Putamen (tissue), 1 donor: ENCODE results near the gene MYLK4.
"Not testable (repeated sequence)": the region's sequence is repeated elsewhere in the genome, so short reads cannot be mapped to it uniquely, and the experiment has no call there.

Experiments
- DNase-seq: peaks from one replicate; pipeline ENCODE4 v3.0.0-alpha.2; 2016; ENCODE audit warnings: low spot score

Gene MYLK4

DNA sequence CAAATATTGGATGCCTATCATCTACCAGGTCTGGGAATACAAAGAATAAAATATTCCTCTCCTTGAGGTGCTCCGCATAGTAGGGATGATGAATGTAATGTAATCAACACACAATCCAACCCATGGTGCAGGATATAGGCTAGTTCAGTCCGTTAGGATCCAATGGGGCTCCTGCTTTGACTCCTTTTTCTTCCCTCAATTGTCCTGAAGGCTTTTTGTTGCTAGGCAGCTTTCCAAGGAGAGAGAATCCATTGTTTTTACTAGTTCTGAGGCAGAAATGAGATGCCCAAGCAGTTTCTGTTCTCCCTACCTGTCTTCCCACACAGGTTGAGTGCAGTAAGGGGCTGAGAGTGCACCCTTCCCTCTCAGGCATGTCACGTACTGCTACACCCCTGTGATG lies 26.5 kb upstream of the MYLK4 start:
- no peak for DNase-seq

DNA sequence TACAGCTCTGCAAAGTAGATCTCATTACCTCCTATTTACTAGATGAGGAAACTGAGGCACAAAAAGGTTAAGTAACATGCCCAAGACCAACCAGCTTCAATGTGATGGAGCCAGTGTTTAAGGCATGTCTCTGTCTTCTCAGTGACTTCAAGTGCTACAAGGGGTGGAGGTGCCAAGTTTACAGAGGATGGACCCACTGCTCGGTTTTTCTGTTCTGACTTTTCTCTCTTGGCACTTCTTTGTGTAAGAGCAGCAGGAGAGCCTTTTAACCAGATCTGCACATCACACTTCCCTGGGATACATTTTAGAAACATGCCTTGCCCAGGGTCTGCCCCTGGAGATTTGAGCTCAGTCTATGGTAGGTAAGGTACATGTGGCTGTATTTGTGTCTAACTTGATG lies 24.3 kb upstream of the MYLK4 start:
- no peak for DNase-seq

DNA sequence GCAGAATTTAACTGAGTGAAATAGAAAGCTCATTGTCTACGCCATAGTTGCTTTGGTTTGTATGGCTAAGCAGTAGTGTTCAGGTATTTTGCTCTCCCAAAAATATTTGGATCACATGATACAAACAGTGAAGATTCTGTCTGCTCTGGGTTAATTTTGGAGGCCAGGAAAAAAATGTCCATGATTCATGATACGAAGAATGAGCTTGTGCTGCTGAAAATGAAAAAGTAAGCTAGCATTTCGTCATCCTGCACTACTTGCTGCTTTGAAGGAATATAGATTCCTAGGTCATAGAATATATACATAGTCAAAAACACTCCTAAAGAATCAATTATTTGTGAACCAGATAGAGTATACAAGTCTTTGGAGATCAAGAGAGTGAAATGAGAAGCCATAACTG lies 22.7 kb upstream of the MYLK4 start:
- DNase-seq = no peak

DNA sequence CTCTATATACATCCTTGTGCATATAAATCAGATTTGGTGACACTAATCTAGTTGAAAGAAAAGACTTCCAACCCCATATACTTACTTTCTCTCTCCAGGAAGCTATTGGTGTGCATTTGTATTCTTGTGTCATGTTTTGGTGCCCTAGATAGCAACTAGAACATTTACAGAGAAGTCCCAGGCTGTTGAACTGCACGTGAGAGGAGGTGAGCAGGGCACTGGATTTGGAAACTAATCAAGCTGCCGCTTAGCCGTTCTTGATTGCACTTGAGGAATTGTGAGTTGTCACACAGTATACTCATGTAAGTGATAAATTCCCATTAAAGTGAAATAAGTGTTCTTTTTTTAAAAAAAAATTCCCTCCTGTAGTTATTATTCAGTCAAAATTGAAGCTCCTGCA lies 22.1 kb upstream of the MYLK4 start:
- DNase-seq = no peak

DNA sequence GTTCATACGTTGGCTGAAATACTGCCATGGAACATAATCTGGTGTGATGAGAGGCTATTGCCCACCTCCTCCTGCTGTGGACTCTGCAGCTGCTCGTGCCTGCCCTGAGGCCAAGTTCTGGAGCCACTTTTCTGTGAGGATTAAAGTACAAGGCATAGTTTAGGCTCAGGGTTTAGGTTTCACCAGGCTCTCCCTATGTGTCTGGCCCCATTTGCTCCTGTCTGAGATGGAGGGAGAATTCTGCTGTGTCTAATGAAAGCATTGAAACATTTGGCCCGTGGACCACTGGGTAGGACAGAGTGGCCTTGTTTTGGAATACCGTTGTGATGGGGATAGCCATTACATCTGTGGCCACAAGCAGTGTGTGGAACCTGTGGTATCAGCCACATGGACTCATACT lies 20.4 kb upstream of the MYLK4 start:
- no peak for DNase-seq

DNA sequence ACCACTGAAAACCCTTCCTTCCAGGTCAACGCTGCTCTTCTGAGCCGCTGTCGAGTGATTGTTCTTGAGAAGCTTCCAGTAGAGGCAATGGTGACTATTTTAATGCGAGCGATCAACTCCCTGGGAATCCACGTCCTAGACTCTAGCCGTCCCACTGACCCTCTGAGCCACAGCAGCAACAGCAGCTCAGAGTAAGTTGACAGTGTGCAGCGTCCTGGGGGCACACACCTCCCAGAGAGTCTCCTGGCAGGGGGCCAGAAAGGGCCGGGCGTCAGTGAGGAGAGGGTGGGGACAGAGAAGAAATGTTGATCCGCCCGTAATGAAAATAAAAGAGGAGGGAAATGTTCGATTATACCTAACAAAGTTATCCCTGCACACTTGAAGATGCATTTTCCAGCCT lies 19.4 kb upstream of the MYLK4 start:
- DNase-seq = no peak

DNA sequence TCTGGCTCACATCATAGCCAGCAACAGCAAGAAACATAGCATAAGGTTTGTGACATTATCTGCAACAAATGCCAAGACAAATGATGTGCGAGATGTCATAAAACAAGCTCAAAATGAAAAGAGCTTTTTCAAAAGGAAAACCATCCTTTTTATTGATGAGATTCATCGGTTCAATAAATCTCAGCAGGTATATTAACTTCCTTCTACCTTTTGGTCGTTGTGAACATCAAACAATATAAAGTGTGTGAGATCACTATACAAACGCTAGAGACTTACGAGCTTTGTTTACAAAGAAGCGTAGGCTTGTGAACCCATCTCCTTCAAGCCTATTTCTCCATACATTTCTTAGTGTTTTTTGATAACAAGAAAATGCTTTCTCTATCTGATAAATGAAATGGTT lies 18.0 kb upstream of the MYLK4 start:
- DNase-seq = no peak

DNA sequence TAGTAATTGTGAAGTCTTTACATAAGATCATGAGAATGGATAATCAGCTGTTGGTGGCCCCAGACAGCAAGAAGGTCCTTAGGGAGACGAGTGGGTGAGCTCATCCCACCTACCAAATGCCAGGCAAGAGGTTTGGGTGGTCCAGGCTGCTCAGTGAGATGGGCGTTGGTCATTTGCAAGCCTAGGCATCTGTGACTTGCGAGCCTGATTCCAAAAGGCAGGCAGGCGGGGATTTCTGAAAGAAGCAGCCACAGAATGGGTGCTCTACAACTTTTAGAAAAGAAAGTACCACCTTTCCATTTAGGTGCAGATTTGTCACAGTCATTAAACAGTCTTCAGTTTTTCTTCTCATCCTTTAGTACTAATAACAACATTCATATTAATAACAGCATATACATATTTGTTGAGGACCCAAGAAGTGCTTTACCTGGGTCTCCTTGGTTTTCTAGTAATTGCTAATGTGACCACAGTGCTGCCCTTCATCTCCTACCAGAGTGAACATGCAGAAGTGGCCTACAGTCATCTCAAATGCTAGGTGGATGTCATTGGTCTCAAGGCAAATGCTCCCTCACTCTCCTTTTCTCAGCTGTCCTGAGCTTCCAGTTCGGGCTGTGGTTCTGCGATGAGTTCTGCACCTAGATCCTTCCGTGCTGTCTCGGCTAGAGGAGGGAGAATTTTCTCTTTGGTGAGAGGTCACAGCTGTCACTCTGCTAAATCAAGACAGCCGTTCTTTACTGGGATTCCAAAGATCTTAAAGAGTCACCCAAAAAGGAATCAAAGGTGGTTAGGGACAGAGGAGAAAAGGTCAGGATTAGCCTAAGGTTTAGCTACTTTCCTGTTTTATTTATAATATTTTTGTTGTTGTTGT lies 17.2 kb upstream of the MYLK4 start:
- DNase-seq = no peak

DNA sequence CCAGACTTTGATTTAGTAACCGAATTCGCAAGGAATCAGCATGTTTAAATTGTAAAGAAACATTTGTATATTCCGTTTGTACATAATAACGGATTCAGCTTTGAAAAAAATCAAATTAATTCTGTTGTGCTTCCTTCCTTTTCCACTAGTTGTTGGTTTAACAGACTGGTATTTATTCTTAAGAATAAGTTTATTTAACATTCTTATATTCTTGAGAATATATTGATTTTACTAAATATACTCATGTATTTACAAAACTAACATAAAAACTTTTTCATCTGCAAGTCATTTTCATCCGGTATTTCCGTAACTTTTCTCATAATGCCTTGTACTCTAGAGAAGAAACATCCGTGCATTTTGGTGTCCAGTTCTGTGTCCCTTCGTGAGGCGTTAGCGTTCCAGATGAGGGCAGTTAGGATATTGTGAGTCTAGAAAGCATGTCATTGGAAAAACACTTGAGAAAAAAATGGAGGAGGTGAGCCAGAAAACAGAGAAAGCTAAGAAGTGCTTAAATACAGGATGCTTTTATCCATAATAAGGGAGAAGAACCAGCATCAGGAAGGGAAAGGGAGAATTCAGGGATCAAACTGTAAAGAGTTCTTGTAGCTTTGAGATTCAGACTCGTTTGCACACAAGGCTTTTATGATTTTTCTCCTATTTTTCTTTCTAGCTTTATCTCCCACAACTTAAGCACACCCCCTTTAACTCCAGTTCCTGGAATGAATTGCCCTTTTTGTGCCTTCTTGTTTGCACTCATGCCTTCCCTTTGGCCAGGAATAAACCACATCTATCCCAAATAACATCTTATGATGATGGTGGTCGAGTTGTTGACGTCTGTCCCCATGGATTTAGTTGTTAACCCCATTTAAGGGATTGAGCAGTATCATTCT lies 16.3 kb upstream of the MYLK4 start:
- DNase-seq = no peak

DNA sequence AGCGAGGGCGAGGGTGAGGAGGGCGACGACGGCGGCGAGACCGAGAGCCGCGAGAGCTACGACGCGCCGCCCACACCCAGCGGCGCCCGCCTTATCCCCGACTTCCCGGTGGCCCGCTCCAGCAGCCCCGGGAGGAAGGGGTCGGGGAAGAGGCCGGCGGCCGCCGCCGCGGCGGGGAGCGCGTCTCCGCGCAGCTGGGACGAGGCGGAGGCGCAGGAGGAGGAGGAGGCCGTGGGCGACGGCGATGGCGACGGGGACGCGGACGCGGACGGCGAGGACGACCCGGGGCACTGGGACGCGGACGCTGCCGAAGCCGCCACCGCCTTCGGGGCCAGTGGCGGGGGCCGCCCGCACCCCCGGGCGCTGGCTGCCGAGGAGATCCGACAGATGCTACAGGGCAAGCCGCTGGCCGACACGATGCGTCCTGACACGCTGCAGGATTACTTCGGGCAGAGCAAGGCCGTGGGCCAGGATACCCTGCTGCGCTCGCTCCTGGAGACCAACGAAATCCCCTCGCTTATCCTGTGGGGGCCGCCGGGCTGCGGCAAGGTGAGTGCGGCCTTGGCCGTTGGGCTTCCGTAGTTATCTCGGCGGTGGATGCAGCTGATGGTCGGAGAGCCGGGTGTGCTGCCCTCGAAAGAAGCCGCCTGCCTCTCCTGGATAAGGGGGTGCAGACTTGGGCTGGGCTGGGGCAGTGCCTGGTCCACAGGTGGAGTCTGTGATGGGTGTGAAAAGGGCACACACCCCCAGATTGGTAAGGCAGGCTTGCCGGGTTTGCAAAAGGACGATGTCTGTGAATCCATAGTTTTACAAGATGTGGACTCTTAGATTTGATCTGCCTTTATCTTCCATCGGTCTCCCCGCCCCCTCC lies 15.4 kb upstream of the MYLK4 start:
- DNase-seq = no peak

DNA sequence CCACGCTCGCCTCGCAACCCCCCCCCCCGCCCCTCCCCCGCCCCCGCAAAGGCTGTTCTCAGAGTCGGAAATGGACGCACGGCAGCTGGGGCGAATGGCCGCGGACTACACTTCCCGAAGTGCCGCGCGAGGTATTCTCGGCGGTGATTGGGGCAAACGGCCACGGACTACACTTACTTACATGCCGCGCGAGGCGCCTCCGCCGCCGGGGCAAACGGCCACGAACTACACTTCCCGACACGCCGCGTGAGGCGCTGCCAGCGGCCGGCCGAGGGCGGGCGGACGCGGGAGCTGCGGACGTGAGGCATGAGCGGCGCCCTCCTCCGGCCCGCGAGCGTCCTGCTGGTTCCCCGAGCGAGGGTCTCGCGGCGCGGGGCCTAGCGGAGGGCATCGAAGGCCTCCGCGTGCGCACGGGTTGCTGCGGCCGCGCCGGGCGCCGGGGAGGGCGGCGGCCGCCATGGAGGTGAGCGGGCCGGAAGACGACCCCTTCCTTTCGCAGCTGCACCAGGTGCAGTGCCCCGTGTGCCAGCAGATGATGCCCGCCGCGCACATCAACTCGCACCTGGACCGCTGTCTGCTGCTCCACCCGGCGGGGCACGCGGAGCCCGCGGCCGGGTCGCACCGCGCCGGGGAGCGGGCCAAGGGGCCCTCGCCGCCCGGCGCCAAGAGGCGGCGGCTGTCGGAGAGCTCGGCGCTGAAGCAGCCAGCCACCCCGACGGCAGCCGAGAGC lies 14.6 kb upstream of the MYLK4 start, which contains the start of gene WRNIP1:
WRNIP1 (plus strand) TSS at position 228 of the 730 bp plus-strand sequence; CDS start at position 458, 230 bp downstream.
- peak; percentile 99 for DNase-seq

DNA sequence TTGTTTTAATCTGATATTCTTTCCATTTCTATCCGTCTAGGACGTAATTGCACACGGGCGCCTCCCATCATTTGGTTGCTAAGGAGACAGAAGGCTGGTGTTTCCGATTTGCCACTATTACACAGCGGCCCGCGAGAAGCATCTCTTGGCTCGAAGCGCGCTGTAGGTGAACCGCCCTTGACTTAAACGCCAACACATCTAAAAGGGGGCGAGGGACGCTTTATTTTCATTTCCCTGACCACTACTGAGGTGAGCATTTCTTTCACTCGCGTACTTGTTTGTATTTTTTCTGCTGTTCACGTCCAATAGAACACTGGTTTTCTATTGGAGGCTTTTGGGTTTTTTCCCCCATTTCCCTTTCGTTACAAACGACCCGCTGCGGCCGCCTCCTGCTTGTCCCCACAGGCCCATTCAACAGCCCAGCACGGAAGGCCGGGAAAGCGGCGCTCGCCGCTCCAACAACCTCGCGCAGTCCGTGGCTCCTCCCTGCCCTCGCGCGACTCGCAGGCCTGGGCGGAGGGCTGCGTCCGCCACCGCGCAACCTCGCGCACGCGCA lies 14.0 kb upstream of the MYLK4 start:
- DNase-seq = peak; percentile 75

DNA sequence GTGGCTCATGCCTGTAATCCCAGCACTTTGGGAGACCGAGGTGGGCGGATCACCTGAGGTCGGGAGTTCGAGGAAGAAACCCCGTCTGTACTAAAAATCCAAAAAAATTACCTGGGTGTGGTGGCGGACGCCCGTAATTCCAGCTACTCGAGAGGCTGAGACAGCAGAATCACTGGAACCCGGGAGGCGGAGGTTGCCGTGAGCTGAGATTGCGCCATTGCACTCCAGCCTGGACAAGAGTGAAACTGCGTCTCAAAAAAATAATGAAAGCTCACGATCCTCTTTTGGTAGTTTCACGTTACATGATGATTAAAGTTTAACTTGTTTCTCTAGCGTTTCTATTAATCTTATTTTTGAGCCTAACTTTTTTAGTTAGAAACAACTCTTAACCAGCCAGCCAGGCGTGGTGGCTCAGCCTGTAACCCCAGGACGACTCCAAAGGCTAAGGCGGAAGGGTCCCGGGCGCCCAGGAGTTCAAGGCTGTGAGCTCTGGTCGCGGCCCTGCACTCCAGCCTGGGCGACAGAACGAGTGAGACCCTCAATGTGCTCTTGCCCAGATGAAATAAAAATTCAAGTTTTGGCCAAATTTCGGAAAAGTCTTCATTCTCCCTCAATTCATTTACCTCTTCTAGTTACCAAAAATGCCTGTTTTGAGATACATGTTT lies 13.3 kb upstream of the MYLK4 start:
- no peak for DNase-seq

DNA sequence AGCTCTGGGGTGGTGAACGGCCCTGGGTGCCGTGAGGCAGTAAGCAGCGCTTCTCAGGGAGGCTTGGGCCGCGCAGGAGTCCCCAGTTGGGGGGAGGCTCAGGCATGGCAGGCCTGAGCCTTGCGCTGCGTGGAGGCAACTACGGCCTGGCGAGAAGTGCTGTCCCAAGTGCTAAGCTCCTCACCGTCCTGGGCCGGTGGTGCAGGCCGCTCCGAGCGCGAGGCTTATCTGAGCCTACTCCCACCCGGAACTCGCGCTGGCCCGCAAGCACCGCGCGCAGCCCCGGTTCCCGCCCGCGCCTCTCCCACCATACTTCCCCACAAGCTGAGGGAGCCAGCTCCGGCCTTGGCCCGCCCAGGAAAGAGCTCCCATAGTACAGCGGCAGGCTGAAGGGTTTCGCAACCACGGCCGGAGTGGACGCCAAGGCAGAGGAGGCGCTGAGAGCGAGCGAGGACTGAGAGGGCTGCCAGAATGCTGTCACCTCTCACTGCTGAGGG lies 12.7 kb upstream of the MYLK4 start:
- DNase-seq = no peak

DNA sequence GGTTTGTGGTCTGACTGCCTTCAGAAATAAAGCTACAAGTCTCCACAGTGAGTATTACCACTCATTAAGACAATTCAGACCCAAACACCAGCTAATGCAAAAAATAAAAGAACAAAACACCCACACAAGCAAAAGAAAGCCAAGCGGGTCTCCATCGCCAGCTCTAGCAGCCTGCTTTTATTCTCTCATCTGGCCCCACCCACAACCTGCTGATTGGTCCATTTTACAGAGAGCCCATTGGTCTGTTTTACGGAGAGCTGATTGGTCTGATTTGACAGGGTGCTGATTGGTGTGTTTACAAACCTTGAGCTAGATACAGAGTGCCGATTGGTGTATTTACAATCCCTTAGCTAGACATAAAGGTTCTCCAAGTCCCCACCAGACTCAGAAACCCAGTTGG lies 12.1 kb upstream of the MYLK4 start:
- not testable (repeated sequence) for DNase-seq

DNA sequence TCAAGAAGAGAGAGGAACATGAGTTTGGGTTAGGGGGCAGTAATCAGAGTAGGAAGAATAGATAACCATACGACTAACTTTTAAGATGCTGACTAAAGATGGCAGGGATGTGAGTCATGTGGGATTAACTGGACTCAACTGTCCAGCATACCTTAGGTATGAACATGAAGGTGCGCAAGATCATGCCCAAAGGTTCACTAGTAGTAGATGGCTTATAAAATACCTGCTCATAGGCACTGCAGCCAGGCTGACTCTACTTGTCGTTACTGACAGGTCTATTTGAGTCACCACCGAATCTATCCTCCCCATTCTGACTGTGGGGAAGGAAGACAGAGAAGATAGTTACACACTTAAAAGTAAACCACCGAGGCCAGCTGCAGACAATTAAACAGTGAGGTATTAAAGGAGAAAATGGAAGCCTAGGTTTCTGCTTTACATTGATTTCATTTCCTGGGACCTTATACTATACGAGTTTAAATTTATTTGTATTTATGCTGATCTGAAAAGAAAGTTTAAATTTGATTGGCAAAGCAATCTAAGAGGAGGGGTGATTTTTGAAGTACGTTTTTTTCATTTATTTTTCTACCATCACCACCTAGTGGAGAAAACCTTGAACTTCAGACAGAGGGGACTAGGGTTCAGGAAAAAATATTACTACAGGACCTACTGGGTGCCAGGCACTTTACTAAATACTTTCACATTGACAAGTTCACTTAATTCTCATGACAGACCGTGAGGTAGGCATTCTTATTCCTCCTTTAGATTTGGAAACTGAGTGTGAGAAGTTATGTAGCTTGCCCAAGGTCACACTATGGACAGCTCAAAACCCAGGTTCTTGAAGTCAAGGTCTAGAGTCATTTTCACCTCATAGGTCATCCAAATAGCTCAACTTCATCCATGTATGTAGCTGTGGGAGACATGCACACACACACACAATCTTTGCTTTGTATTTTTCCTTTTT lies 10.4 kb upstream of the MYLK4 start:
- DNase-seq = no peak

DNA sequence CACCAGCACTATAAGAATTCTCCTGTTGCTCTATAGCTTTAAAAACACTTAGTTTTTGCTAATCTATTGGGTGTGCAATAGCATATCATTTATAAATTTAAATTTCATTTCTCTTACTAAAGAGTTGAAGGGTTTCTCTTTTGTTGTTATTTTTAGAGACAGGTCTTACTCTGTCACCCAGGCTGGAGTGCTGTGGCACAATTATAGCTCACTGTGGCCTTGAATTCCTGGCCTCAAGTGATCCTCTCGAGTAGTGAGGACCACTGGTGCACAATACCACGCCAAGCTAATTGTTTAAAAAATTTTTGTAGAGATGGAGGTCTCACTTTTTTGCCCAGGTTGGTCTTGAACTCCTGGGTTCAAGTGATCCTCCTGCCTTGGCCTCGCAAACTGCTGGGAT lies 8.3 kb upstream of the MYLK4 start:
- no peak for DNase-seq

DNA sequence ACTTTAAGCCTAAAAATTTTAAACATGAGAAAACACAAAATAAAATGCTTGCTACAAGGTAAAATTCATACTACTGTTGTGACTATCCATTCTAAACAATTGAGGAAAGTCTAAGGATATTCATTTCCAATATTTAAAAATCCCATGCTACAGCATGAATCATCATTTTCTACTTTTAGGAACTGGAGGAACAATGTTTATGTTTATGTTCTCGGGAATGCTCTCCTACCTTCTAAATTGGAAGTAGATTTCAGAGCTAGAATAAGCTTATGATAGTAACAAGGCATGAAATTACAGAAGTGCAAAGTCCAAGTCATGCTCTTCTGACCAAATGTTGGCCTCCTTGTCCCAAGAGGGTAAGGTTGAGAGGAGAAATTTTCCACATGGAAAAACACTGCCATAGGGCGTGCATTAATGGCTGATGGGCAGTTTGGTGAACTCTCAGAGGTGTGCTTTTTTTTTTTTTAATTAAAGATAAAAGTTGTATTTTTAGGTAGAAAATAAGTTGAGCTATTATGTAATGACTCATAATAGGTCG lies 6.0 kb upstream of the MYLK4 start:
- DNase-seq = no peak

DNA sequence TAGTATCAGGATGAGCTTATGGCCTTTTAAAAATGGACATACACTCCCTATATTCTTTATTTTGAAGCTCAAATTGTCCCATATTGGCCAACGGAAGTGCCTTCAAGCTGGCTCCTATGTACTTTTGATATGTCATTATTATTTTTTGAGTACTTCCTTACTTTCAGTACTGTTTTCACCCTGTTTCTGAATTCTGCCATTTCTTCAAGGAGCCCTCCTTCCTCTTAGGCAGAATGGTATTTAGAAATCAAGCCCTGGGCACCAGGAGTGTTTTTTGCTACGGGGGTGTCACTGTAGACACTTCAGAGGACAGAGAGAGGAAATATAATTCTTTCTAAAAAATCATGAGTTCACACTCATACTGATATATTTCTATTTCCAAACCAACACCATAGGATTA lies 5.5 kb upstream of the MYLK4 start:
- no peak for DNase-seq
